Measurements from ENCODE around the gene GCSAML.

DNA sequence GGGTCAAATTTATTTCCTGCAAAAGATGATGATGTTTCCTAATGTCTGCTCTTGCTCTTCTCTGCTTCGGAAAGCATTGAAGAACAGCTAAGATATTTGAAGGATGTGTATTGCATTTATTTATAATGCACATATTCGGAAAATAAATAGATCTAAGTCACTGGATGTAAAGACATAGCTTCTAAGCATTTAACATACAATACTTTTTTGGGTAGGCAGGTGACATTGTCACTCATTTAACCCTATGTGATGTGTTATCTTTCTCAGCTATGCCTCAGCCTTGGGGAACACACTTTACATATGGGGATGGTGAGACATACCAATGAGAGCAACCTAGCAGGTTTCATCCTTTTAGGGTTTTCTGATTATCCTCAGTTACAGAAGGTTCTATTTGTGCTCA lies 39.1 kb downstream of the GCSAML start, which contains the start of gene OR2G2:
- TF ChIP-seq GATA2 (IDR thresholded peaks at IDR 0.05; ENCODE audit: low read depth, low read length) (no peak), GATA3 (IDR thresholded peaks at IDR 0.05; ENCODE audit: low read depth, low read length) (no peak)
